Fibroblast of lung (primary cell): ENCODE data around the gene SYNE1.

Experiments used
- CTCF ChIP-seq, 2 donors: IDR thresholded peaks in 1 of 2; conservative IDR thresholded peaks in 1 of 2; 1 replicate in 1 of 2; 2 replicates in 1 of 2; pipeline ENCODE4 v1.5.1; 2011 to 2012; ENCODE audit warnings: low read length in 2 of 2, control low read depth in 1 of 2, inconsistent platforms in 1 of 2, low read depth in 1 of 2, mild to moderate bottlenecking in 1 of 2
- EZH2 ChIP-seq: IDR thresholded peaks from 2 replicates; pipeline ENCODE4 v1.5.1; 2012; ENCODE audit warnings: low read length, control low read depth, mild to moderate bottlenecking; ENCODE audit errors: missing control alignments

GRCh38 chr6:152085451-152085921, 551.7 kb downstream of the SYNE1 start:
- TF ChIP-seq CTCF (conservative IDR thresholded peaks at IDR 0.05 in 1 of 2, IDR thresholded peaks at IDR 0.05 in 1 of 2; ENCODE audit: low read depth in 1 of 2, low read length in 2 of 2) = no peak
- no peak for TF ChIP-seq EZH2
